Neutrophil (primary cell): ENCODE data around the gene GPR161.

Experiments used
- H3K27ac ChIP-seq: fragments of 200-600 bp; sonication (generic); 2 replicates; pipeline ENCODE4 v1.5.1; 2016; ENCODE audit warnings: mild to moderate bottlenecking, moderate library complexity
- H3K27me3 ChIP-seq: fragments of 200-600 bp; sonication (generic); 2 replicates; pipeline ENCODE4 v1.6.0; 2016; ENCODE audit warnings: mild to moderate bottlenecking
- H3K36me3 ChIP-seq: fragments of 200-600 bp; sonication (generic); 2 replicates; pipeline ENCODE4 v1.5.1; 2017
- H3K4me1 ChIP-seq, 2 experiments: fragments of 200-600 bp in 1 of 2; sonication (generic) in 1 of 2; 1 replicate in 1 of 2; 2 replicates in 1 of 2; pipeline versions ENCODE4 v1.5.1 to v1.6.1; 2013 to 2016; ENCODE audit warnings: low read depth in 1 of 2, low read length in 1 of 2, mild to moderate bottlenecking in 1 of 2, moderate library complexity in 1 of 2; ENCODE audit not compliant: control insufficient read depth in 1 of 2, insufficient read depth in 1 of 2
- H3K4me3 ChIP-seq, 2 experiments: fragments of 200-600 bp in 1 of 2; sonication (generic) in 1 of 2; 1 replicate in 1 of 2; 2 replicates in 1 of 2; pipeline ENCODE4 v1.5.1; 2013 to 2016; ENCODE audit warnings: low read depth in 1 of 2, low read length in 1 of 2, mild to moderate bottlenecking in 1 of 2, moderate library complexity in 1 of 2
- H3K9me3 ChIP-seq: fragments of 200-600 bp; sonication (generic); 2 replicates; pipeline ENCODE4 v1.5.1; 2016
- TF ChIP-seq, protein P1 (sequence below): fragments of 200-600 bp; sonication (generic); IDR thresholded peaks from 2 replicates; pipeline ENCODE4 v1.5.1; 2016; ENCODE audit warnings: antibody characterized with exemption

The GPR161 gene

GRCh38 chr1:168151935-168152334 is 15.2 kb upstream of the GPR161 start:
- Histone ChIP-seq H3K27ac (no peak overlapping the region), H3K9me3 (no peaks in the 10 kb centered on the region), H3K4me1 (no peaks in the 10 kb centered on the region), H3K36me3 (no peaks in the 10 kb centered on the region), H3K27me3 (no peaks in the 10 kb centered on the region), H3K4me3 (no peak overlapping the region)
- TF ChIP-seq, protein P1, sequence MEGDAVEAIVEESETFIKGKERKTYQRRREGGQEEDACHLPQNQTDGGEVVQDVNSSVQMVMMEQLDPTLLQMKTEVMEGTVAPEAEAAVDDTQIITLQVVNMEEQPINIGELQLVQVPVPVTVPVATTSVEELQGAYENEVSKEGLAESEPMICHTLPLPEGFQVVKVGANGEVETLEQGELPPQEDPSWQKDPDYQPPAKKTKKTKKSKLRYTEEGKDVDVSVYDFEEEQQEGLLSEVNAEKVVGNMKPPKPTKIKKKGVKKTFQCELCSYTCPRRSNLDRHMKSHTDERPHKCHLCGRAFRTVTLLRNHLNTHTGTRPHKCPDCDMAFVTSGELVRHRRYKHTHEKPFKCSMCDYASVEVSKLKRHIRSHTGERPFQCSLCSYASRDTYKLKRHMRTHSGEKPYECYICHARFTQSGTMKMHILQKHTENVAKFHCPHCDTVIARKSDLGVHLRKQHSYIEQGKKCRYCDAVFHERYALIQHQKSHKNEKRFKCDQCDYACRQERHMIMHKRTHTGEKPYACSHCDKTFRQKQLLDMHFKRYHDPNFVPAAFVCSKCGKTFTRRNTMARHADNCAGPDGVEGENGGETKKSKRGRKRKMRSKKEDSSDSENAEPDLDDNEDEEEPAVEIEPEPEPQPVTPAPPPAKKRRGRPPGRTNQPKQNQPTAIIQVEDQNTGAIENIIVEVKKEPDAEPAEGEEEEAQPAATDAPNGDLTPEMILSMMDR: no peak

GRCh38 chr1:168150283-168150682 is 13.6 kb upstream of the GPR161 start:
- no peaks in the 10 kb centered on the region for H3K27me3 ChIP-seq
- H3K36me3 ChIP-seq: no peaks in the 10 kb centered on the region
- TF ChIP-seq, protein P1: no peak
- H3K27ac ChIP-seq: no peak overlapping the region
- peaks cover 4 to 6% of the 10 kb centered on the region in 2 experiments for H3K4me1 ChIP-seq
- no peak overlapping the region for H3K4me3 ChIP-seq
- no peaks in the 10 kb centered on the region for H3K9me3 ChIP-seq

DNA sequence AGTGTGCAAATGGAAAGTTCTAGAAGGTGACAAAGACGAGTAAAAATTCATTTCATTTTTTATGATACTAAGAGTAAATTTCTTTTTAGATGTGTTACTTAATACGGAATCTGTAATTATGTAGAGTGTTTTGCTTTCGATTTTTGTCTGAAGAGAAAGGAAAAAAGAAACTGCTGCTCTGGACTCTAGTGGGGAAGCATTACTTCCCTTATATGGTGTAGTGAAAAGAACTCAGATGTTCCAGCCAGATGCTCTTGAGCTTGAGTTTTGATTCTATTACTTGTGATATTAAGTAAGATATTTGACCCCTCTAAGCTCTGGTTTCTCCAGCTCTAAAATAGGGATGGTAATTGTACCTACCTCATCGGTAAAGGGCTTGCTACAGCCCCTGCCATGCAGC is 12.2 kb upstream of the GPR161 start:
- Histone ChIP-seq H3K9me3 (no peaks in the 10 kb centered on the region), H3K27ac (no peak overlapping the region), H3K4me3 (no peak overlapping the region), H3K4me1 (peaks cover 4 to 6% of the 10 kb centered on the region in 2 experiments), H3K36me3 (no peaks in the 10 kb centered on the region), H3K27me3 (no peaks in the 10 kb centered on the region)
- TF ChIP-seq, protein P1: no peak

DNA sequence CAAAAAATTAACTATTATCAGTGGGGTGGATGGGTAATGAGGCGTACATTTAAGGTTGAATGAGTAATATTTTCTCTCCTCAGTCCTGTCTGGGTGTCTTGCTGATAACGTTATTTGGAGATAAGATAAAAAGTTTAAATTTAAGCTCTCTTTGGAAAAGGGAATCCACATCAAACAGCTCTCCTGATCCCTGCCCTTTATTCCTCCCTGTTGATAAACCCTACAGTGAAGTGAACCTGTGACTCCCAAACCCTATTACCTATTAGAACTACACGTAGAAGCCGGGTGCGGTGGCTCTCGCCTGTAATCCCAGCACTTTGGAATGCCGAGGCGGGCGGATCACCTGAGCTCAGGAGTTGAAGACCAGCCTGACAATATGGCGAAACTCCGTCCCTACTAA is 9.9 kb upstream of the GPR161 start:
- H3K27me3 ChIP-seq: no peaks in the 10 kb centered on the region
- H3K4me1 ChIP-seq: peaks cover 4 to 6% of the 10 kb centered on the region in 2 experiments
- no peaks in the 10 kb centered on the region for H3K9me3 ChIP-seq
- TF ChIP-seq, protein P1: no peak
- no peaks in the 10 kb centered on the region for H3K36me3 ChIP-seq
- no peak overlapping the region for H3K4me3 ChIP-seq
- H3K27ac ChIP-seq: peak overlapping the region; percentile 56

DNA sequence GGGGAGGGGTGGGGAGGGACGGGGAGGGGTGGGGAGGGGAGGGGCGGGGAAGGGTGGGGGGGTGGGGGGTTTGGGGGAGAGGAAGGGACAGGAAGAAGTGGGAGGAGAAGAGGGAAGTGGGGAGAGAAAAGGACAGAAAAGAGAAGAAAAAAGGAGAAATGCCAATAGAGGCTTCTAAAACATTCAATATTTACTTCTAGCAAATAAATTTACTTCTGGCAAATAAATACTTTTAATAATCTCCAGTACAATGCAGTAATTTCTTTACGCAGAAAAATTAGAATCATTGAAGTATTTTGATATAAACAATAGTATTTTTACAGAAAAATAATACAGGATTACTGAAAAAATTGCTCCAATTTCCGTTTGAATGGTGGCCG is 9.4 kb upstream of the GPR161 start:
- TF ChIP-seq, protein P1: no peak
- Histone ChIP-seq H3K27me3 (no peaks in the 10 kb centered on the region), H3K27ac (peak overlapping the region; percentile 56), H3K36me3 (no peaks in the 10 kb centered on the region), H3K4me3 (no peak overlapping the region), H3K9me3 (no peaks in the 10 kb centered on the region), H3K4me1 (peaks cover 4 to 6% of the 10 kb centered on the region in 2 experiments)
